OCI-LY3 (cell line): Measurements from ENCODE around the gene USP1.

Source experiments
- H2AFZ ChIP-seq: fragments of 200-600, 300-600 bp; shearing (Covaris generic); 2 replicates; pipeline ENCODE4 v1.6.0; 2014; ENCODE audit warnings: antibody characterized with exemption, low read depth, low read length
- H3K27ac ChIP-seq: fragments of 200-600, 300-600 bp; sonication (generic); 2 replicates; pipeline ENCODE4 v1.5.1; 2014; ENCODE audit warnings: mild to moderate bottlenecking, low read length, moderate library complexity, mixed read lengths
- H3K27me3 ChIP-seq: fragments of 200-600, 300-600 bp; sonication (generic); 2 replicates; pipeline ENCODE4 v1.6.1; 2014; ENCODE audit warnings: low read depth, low read length, mixed read lengths
- H3K36me3 ChIP-seq: fragments of 200-600, 300-600 bp; sonication (generic); replicated peaks from 2 replicates; pipeline ENCODE3; 2014; ENCODE audit warnings: low read depth, low read length, mixed read lengths
- H3K4me1 ChIP-seq: fragments of 300-600, 200-600 bp; sonication (generic); 2 replicates; pipeline ENCODE4 v1.6.1; 2014; ENCODE audit warnings: low read length, mixed read lengths
- H3K4me2 ChIP-seq: fragments of 200-600, 300-600 bp; sonication (generic); 2 replicates; pipeline ENCODE4 v1.6.1; 2014; ENCODE audit warnings: low read length, mixed read lengths
- H3K4me3 ChIP-seq: fragments of 300-600, 200-600 bp; sonication (generic); 2 replicates; pipeline ENCODE4 v1.5.1; 2014; ENCODE audit warnings: antibody characterized with exemption, mild to moderate bottlenecking, low read length, moderate library complexity
- H3K79me2 ChIP-seq: fragments of 300-600, 200-600 bp; shearing (Covaris generic); 2 replicates; pipeline ENCODE4 v1.6.1; 2014; ENCODE audit warnings: mild to moderate bottlenecking, low read length, mixed read lengths
- H3K9ac ChIP-seq: fragments of 300-600, 200-600 bp; shearing (Covaris generic); 2 replicates; pipeline ENCODE4 v1.6.0; 2014; ENCODE audit warnings: mild to moderate bottlenecking, low read length, moderate library complexity
- H3K9me3 ChIP-seq: fragments of 200-600, 300-600 bp; shearing (Covaris generic); 2 replicates; pipeline ENCODE4 v1.6.1; 2014; ENCODE audit warnings: low read length, mixed read lengths; ENCODE audit not compliant: insufficient read depth
- H4K20me1 ChIP-seq: fragments of 200-600, 300-600 bp; sonication (generic); 2 replicates; pipeline ENCODE4 v1.6.1; 2016; ENCODE audit warnings: low read length, mixed read lengths; ENCODE audit not compliant: insufficient read depth
- CTCF ChIP-seq: fragments of 200-600, 300-600 bp; sonication (generic); IDR thresholded peaks from 2 replicates; pipeline ENCODE4 v1.5.1; 2014; ENCODE audit warnings: antibody characterized with exemption, low read length, low read depth
- EZH2phosphoT487 ChIP-seq: fragments of 200-600 bp; shearing (Covaris generic); IDR thresholded peaks from 2 replicates; pipeline ENCODE4 v1.6.1; 2018; ENCODE audit warnings: antibody characterized with exemption, mixed run types, low read depth

USP1 gene

DNA sequence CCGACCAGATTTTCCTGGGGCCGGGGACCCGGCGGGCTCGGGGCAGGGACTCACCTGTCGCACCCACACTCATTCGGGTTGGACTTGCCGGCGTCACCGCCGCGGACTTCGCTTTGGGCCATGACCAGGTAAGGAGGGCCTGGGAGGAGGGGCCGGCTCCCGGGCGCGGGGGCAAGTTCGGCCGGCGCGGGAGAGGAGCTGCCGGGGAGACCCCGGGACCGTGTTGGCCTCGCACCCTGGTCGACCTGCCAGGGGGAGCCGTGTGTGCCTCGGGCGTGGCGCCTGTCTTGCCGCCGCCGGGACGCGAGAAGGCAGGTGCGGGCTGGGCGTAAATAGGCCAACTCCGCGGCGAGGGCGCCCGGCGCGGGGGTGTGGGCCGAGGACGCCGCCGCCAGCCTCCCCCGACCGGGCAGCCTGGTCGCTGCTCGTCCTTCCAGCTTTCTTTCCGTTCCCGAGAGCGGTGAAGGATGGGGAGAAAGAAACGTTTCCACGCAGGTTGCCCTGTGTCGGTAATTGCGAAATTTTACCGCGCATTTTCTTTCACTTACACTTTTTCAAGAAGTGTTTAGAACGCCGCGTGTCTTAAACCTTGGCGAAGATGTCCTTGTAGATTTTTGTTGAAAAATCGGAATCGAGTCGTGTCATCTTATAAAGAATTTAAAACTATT, 558 bp downstream of the USP1 start:
- peak overlapping the region; percentile 98 for H3K4me3 ChIP-seq
- peak overlapping the region; percentile 97 for H3K9ac ChIP-seq
- peaks cover 41% of the 10 kb centered on the region for H4K20me1 ChIP-seq
- no peaks in the 10 kb centered on the region for H3K27me3 ChIP-seq
- H3K79me2 ChIP-seq, result peaks cover 65% of the 10 kb centered on the region
- no peak for TF ChIP-seq EZH2phosphoT487
- TF ChIP-seq CTCF, result no peak
- H3K4me2 ChIP-seq, result peak overlapping the region; percentile 64
- H2AFZ ChIP-seq, result 0 out of 2 replicates have a peak overlapping the region, but pooled peaks have one; percentile 42
- peaks cover 18% of the 10 kb centered on the region for H3K36me3 ChIP-seq
- no peaks in the 10 kb centered on the region for H3K9me3 ChIP-seq
- H3K4me1 ChIP-seq, result peaks cover 20% of the 10 kb centered on the region
- peak overlapping the region; percentile 95 for H3K27ac ChIP-seq

GRCh38 chr1:62438163-62438562, 1.3 kb downstream of the USP1 start:
- H3K79me2 ChIP-seq, result peaks cover 72% of the 10 kb centered on the region
- H3K27ac ChIP-seq, result peak overlapping the region; percentile 95

GRCh38 chr1:62439652-62440371, 3.0 kb downstream of the USP1 start:
- peaks cover 27% of the 10 kb centered on the region for H3K36me3 ChIP-seq
- peaks cover 28% of the 10 kb centered on the region for H3K4me1 ChIP-seq
- TF ChIP-seq EZH2phosphoT487, result no peak
- TF ChIP-seq CTCF, result no peak
- H4K20me1 ChIP-seq, result peaks cover 52% of the 10 kb centered on the region
- peak overlapping the region; percentile 95 for H3K27ac ChIP-seq
- H3K9ac ChIP-seq, result peak overlapping the region; percentile 97
- H2AFZ ChIP-seq, result no peak overlapping the region
- peak overlapping the region; percentile 64 for H3K4me2 ChIP-seq
- H3K79me2 ChIP-seq, result peaks cover 88% of the 10 kb centered on the region
- H3K9me3 ChIP-seq, result no peaks in the 10 kb centered on the region
- peak overlapping the region; percentile 98 for H3K4me3 ChIP-seq
- no peaks in the 10 kb centered on the region for H3K27me3 ChIP-seq

More at GRCh38 chr1:62438163-62438562, 1.3 kb downstream of the USP1 start:
- Histone ChIP-seq H3K9ac (peak overlapping the region; percentile 97), H3K27me3 (no peaks in the 10 kb centered on the region), H3K4me2 (peak overlapping the region; percentile 64), H2AFZ (no peak overlapping the region), H3K4me3 (peak overlapping the region; percentile 98), H3K36me3 (peaks cover 19% of the 10 kb centered on the region), H4K20me1 (peaks cover 48% of the 10 kb centered on the region), H3K4me1 (peaks cover 20% of the 10 kb centered on the region), H3K9me3 (no peaks in the 10 kb centered on the region)
- TF ChIP-seq EZH2phosphoT487, result no peak
- TF ChIP-seq CTCF, result no peak

DNA sequence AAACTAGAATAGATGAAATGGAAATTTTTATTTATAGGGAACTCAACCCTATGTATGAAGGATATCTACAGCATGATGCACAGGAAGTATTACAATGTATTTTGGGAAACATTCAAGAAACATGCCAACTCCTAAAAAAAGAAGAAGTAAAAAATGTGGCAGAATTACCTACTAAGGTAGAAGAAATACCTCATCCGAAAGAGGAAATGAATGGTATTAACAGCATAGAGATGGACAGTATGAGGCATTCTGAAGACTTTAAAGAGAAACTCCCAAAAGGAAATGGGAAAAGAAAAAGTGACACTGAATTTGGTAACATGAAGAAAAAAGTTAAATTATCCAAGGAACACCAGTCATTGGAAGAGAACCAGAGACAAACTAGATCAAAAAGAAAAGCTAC, 7.9 kb downstream of the USP1 start:
- Histone ChIP-seq H3K27me3 (no peaks in the 10 kb centered on the region), H3K4me3 (no peak overlapping the region), H3K9me3 (no peaks in the 10 kb centered on the region), H3K9ac (no peak overlapping the region), H3K79me2 (peaks cover 90% of the 10 kb centered on the region), H3K4me2 (no peak overlapping the region), H3K4me1 (peaks cover 49% of the 10 kb centered on the region), H4K20me1 (peaks cover 72% of the 10 kb centered on the region), H3K36me3 (peaks cover 59% of the 10 kb centered on the region), H2AFZ (no peak overlapping the region), H3K27ac (peak overlapping the region; percentile 17; the same call in 1 of the 2 replicates)
- no peak for TF ChIP-seq EZH2phosphoT487
- no peak for TF ChIP-seq CTCF
